HL-60 (cell line): Measurements from ENCODE around the gene CABCOCO1.

Experiments
- DNase-seq, 2 experiments: peaks; one replicate each; pipeline ENCODE4 v3.0.0-alpha.2; 2010 to 2020; ENCODE audit warnings: low read depth in 1 of 2, low spot score in 1 of 2
- H3K27ac ChIP-seq: fragments of 250-450 bp; sonication (Bioruptor Pico); replicated peaks from 2 replicates; pipeline ENCODE4 v1.5.1; 2020; ENCODE audit warnings: mild to moderate bottlenecking, moderate library complexity
- H3K27me3 ChIP-seq: fragments of 250-450 bp; sonication (Bioruptor Pico); 2 replicates; pipeline ENCODE4 v1.5.1; 2021; ENCODE audit warnings: mild to moderate bottlenecking, moderate library complexity; ENCODE audit not compliant: insufficient read depth, poor library complexity, severe bottlenecking
- H3K4me3 ChIP-seq: replicated peaks from 2 replicates; pipeline ENCODE4 v1.5.1; 2011; ENCODE audit warnings: mild to moderate bottlenecking, control low read depth, low read length; ENCODE audit not compliant: insufficient read depth
- CTCF ChIP-seq: IDR thresholded peaks from one replicate; pipeline ENCODE4 v1.5.1; 2011; ENCODE audit warnings: low read length, control low read depth, inconsistent platforms; ENCODE audit not compliant: insufficient read depth
- GABPA ChIP-seq: IDR thresholded peaks from 2 replicates; pipeline ENCODE4 v1.6.1; 2012; ENCODE audit warnings: low read depth
- POLR2AphosphoS5 ChIP-seq: IDR thresholded peaks from 2 replicates; pipeline ENCODE4 v1.6.1; 2012; ENCODE audit warnings: low read depth
- REST ChIP-seq: IDR thresholded peaks from 2 replicates; pipeline ENCODE4 v1.6.1; 2012; ENCODE audit warnings: low read depth; ENCODE audit not compliant: insufficient replicate concordance
- SPI1 ChIP-seq: IDR thresholded peaks from 2 replicates; pipeline ENCODE4 v1.6.1; 2012; ENCODE audit warnings: low read depth, mild to moderate bottlenecking, borderline replicate concordance

The CABCOCO1 gene

GRCh38 chr10:61764486-61764885 lies 101.8 kb downstream of the CABCOCO1 start:
- no peak overlapping the region for H3K27ac ChIP-seq
- H3K27me3 ChIP-seq = no peaks in the 10 kb centered on the region
- no peak overlapping the region for H3K4me3 ChIP-seq
- TF ChIP-seq POLR2AphosphoS5 = no peak
- no peak for TF ChIP-seq GABPA
- no peak for TF ChIP-seq CTCF
- no peak for TF ChIP-seq SPI1
- no peak for TF ChIP-seq REST
- no peak for DNase-seq

GRCh38 chr10:61765176-61766087 lies 102.7 kb downstream of the CABCOCO1 start:
- TF ChIP-seq SPI1 (no peak), POLR2AphosphoS5 (no peak), REST (no peak), GABPA (no peak)
- peak in 1 of 2 experiments; percentile 19 for DNase-seq
- Histone ChIP-seq H3K27me3 (no peaks in the 10 kb centered on the region), H3K4me3 (no peak overlapping the region), H3K27ac (no peak overlapping the region)

- H3K27me3 ChIP-seq = no peaks in the 10 kb centered on the region
- no peak overlapping the region for H3K27ac ChIP-seq
- TF ChIP-seq POLR2AphosphoS5 (no peak), REST (no peak), GABPA (no peak), SPI1 (no peak)
- H3K4me3 ChIP-seq = no peak overlapping the region
- no peak for DNase-seq
These were observed 104.2 kb downstream of the CABCOCO1 start for GRCh38 chr10:61766927-61767326.

GRCh38 chr10:61774031-61774430 lies 111.3 kb downstream of the CABCOCO1 start:
- no peaks in the 10 kb centered on the region for H3K27me3 ChIP-seq
- H3K4me3 ChIP-seq = no peak overlapping the region
- no peak for TF ChIP-seq POLR2AphosphoS5
- TF ChIP-seq GABPA = no peak
- TF ChIP-seq CTCF = no peak
- no peak for TF ChIP-seq SPI1
- TF ChIP-seq REST = no peak
- DNase-seq = no peak
- H3K27ac ChIP-seq = no peak overlapping the region
